Measurements from ENCODE around the gene PASK. TPM values are rescaled to one million over a fixed set of nuclear protein-coding genes. Genes with fewer than 3 reads are reported as not detected.

The PASK gene
- total RNA-seq, 1 experiment from 2014 or later = 45.8 TPM

DNA sequence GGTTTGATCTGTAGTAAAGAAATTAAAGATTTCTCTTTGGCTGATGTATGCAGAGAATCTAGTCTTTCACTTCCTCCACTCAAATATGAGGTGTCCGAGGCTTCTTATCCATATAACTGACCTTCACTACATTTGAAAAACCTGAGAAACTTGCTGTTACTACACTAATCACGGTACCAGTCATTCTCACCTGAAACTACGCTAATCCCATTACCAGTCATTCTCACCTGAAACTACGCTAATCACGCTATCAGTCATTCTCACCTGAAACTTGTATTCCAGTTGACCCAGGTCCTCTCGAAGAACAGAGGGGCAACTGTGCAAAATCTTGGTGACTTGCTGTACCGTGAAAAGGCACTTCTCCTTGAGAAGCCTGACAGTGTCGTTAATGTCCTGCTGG is 52.3 kb downstream of the PASK start:
- RAD21 ChIA-PET (ENCODE audit: low non-redundant PET in 1 of 2, low total read pairs in 2 of 2, uncharacterized antibody in 2 of 2, unreplicated experiment in 2 of 2) = no interaction called here
- ATAC-seq = no peak

DNA sequence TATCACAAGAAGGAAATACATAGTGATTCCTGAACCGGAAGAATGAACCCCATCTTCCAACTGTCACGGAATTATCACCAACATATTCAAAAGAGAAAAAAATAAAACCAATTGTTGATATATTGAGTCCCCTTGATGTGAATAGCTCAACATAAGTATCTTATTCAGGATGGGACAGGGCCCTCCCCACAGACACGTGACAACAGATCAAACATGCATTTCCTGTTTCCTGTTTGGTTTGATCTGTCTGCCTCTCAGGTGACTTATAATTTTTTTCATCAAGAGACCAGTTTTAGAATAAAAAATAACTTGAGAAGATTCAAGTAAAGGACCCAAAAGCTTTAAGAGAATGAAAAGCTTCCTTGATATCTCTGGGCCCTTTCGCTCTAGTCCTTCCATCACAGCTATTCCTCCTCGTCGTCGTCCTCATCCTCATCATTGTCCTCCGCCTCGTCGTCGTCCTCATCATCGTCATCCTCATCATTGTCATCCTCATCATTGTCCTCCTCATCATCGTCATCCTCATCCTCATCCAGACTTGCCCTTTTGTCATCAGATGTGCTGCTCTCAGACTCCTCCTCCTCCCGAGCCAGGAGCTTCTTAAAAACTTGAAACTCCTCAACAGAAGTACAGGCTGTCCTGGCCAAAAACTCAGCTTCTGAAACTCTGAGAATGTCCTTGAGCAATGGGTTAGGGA is 53.5 kb downstream of the PASK start:
- no peak overlapping the region for H3K4me2 ChIP-seq (ENCODE audit: low read length)
- ChIA-PET CTCF (no interaction called here), POLR2A (no interaction called here), RAD21 (ENCODE audit: low non-redundant PET in 1 of 2, low total read pairs in 2 of 2, uncharacterized antibody in 2 of 2, unreplicated experiment in 2 of 2) (no interaction called here)
- H3K27ac ChIP-seq (ENCODE audit: low read depth, low read length) = no peak overlapping the region
- peaks cover under 1% of the 10 kb centered on the region in 2 experiments; a peak in 3 of 4 replicates for H3K4me1 ChIP-seq (ENCODE audit: control insufficient read depth in 1 of 2, insufficient read depth in 2 of 2, low read length in 2 of 2)
- peaks cover 38% of the 10 kb centered on the region for H3K79me2 ChIP-seq (ENCODE audit: insufficient read depth, low read length)
- no peaks in the 10 kb centered on the region for H3K27me3 ChIP-seq (ENCODE audit: insufficient read depth, low read length)
- H3K9me3 ChIP-seq (ENCODE audit: control insufficient read depth in 1 of 2, insufficient read depth in 1 of 2, low read depth in 1 of 2, low read length in 2 of 2) = no peaks in the 10 kb centered on the region
- no peak overlapping the region for H3K9ac ChIP-seq (ENCODE audit: low read length)
- BruUV-seq (replicated peaks) = no TSS peak
- no peak for ATAC-seq
- no peaks in the 10 kb centered on the region for H3K9me2 ChIP-seq (ENCODE audit: insufficient read depth)
- TF ChIP-seq EZH2phosphoT487 (IDR thresholded peaks at IDR 0.05; ENCODE audit: borderline replicate concordance) (no peak), SP1 (IDR thresholded peaks at IDR 0.05; ENCODE audit: low read depth) (no peak), EZH2 (IDR thresholded peaks at IDR 0.05) (no peak), POLR2A (IDR thresholded peaks at IDR 0.05; ENCODE audit: borderline replicate concordance, extremely low read depth, insufficient read depth, insufficient read length) (no peak), POLR2AphosphoS5 (IDR thresholded peaks at IDR 0.05; ENCODE audit: low read depth, low read length) (no peak), EGR1 (IDR thresholded peaks at IDR 0.05; ENCODE audit: low read depth) (no peak), RAD21 (IDR thresholded peaks at IDR 0.05; ENCODE audit: low read depth) (no peak), SRF (IDR thresholded peaks at IDR 0.05; ENCODE audit: low read depth) (no peak), ZFX (IDR thresholded peaks at IDR 0.05) (no peak), CBX3 (IDR thresholded peaks at IDR 0.05; ENCODE audit: low read depth) (no peak)
- TF ChIP-seq, protein P1, sequence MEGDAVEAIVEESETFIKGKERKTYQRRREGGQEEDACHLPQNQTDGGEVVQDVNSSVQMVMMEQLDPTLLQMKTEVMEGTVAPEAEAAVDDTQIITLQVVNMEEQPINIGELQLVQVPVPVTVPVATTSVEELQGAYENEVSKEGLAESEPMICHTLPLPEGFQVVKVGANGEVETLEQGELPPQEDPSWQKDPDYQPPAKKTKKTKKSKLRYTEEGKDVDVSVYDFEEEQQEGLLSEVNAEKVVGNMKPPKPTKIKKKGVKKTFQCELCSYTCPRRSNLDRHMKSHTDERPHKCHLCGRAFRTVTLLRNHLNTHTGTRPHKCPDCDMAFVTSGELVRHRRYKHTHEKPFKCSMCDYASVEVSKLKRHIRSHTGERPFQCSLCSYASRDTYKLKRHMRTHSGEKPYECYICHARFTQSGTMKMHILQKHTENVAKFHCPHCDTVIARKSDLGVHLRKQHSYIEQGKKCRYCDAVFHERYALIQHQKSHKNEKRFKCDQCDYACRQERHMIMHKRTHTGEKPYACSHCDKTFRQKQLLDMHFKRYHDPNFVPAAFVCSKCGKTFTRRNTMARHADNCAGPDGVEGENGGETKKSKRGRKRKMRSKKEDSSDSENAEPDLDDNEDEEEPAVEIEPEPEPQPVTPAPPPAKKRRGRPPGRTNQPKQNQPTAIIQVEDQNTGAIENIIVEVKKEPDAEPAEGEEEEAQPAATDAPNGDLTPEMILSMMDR (IDR thresholded peaks at IDR 0.05 in 2 of 3, conservative IDR thresholded peaks at IDR 0.05 in 1 of 3; ENCODE audit: borderline replicate concordance in 1 of 3, insufficient read depth in 1 of 3, low read depth in 2 of 3, low read length in 2 of 3) = no peak
- intact Hi-C loops (cut with micrococcal nuclease) = no loop called here
- no peak overlapping the region for H3K4me3 ChIP-seq (replicated peaks in 1 of 2; ENCODE audit: low read depth in 1 of 2, low read length in 2 of 2)
- H4K20me1 ChIP-seq (ENCODE audit: insufficient read depth) = no peaks in the 10 kb centered on the region
- DNase-seq (ENCODE audit: low read depth, low spot score) = no peak
- H3K36me3 ChIP-seq (ENCODE audit: control insufficient read depth in 1 of 2, insufficient read depth in 2 of 2, low read length in 2 of 2) = peaks cover 27 to 33% of the 10 kb centered on the region in 2 experiments
- H2AFZ ChIP-seq (ENCODE audit: low read depth, low read length, poor library complexity, severe bottlenecking) = no peak overlapping the region

More for the DNA sequence above, 52.3 kb downstream of the PASK start:
- no peak overlapping the region for H2AFZ ChIP-seq (ENCODE audit: low read depth, low read length, poor library complexity, severe bottlenecking)
- BruUV-seq (replicated peaks) = no TSS peak
- no peak overlapping the region for H3K27ac ChIP-seq (ENCODE audit: low read depth, low read length)
- no peak overlapping the region for H3K9ac ChIP-seq (ENCODE audit: low read length)
- DNase-seq (ENCODE audit: low read depth, low spot score) = no peak
- TF ChIP-seq SP1 (IDR thresholded peaks at IDR 0.05; ENCODE audit: low read depth) = no peak
- TF ChIP-seq, protein P2, sequence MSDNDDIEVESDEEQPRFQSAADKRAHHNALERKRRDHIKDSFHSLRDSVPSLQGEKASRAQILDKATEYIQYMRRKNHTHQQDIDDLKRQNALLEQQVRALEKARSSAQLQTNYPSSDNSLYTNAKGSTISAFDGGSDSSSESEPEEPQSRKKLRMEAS (IDR thresholded peaks at IDR 0.05) = no peak
- no peak for TF ChIP-seq POLR2AphosphoS5 (IDR thresholded peaks at IDR 0.05; ENCODE audit: low read depth, low read length)
- no peak for TF ChIP-seq EGR1 (IDR thresholded peaks at IDR 0.05; ENCODE audit: low read depth)
- no peak for TF ChIP-seq CBX3 (IDR thresholded peaks at IDR 0.05; ENCODE audit: low read depth)
- H3K4me1 ChIP-seq (ENCODE audit: control insufficient read depth in 1 of 2, insufficient read depth in 2 of 2, low read length in 2 of 2) = peaks cover 5 to 7% of the 10 kb centered on the region in 2 experiments; a peak in 3 of 4 replicates
- H3K9me2 ChIP-seq (ENCODE audit: insufficient read depth) = no peaks in the 10 kb centered on the region
- no peaks in the 10 kb centered on the region for H3K27me3 ChIP-seq (ENCODE audit: insufficient read depth, low read length)
- H3K36me3 ChIP-seq (ENCODE audit: control insufficient read depth in 1 of 2, insufficient read depth in 2 of 2, low read length in 2 of 2) = peaks cover 27 to 33% of the 10 kb centered on the region in 2 experiments
- no peak overlapping the region for H3K4me2 ChIP-seq (ENCODE audit: low read length)
- POLR2A ChIA-PET = no interaction called here
- H3K79me2 ChIP-seq (ENCODE audit: insufficient read depth, low read length) = peaks cover 50% of the 10 kb centered on the region
- no peaks in the 10 kb centered on the region for H3K9me3 ChIP-seq (ENCODE audit: control insufficient read depth in 1 of 2, insufficient read depth in 1 of 2, low read depth in 1 of 2, low read length in 2 of 2)
- CTCF ChIA-PET = no interaction called here
- intact Hi-C loops (cut with micrococcal nuclease) = no loop called here
- H3K4me3 ChIP-seq (replicated peaks in 1 of 2; ENCODE audit: low read depth in 1 of 2, low read length in 2 of 2) = no peak overlapping the region
- no peaks in the 10 kb centered on the region for H4K20me1 ChIP-seq (ENCODE audit: insufficient read depth)

All from HCT116 (cell line).